ENCODE measurements around the gene POU5F2.
A peak's percentile ranks its signal among the peaks of the same experiment; 100 is the strongest.

Gene POU5F2

GRCh38 chr5:93715761-93716160 lies 25.6 kb downstream of the POU5F2 start:
- DNase-seq, result no peak

GRCh38 chr5:93715327-93715726 lies 26.1 kb downstream of the POU5F2 start:
- DNase-seq, result no peak

- DNase-seq, result no peak
These were observed 33.0 kb downstream of the POU5F2 start for GRCh38 chr5:93708442-93708841.

GRCh38 chr5:93705896-93706295 lies 35.5 kb downstream of the POU5F2 start:
- DNase-seq, result peak; percentile 81

- peak; percentile 59 for DNase-seq
These were observed 36.4 kb downstream of the POU5F2 start for GRCh38 chr5:93704996-93705395.

- no peak for DNase-seq
These were observed 49.4 kb downstream of the POU5F2 start for GRCh38 chr5:93691997-93692396.

Measured in fibroblast of skin of right quadriceps (primary cell).